H9 (cell line): ENCODE measurements around the gene PITPNM3. TPM values are rescaled to one million over a fixed set of nuclear protein-coding genes. Genes with fewer than 3 reads are reported as not detected.

Source experiments
- DNase-seq: peaks from one replicate; pipeline ENCODE4 v3.0.0-alpha.2; 2017
- H2AFZ ChIP-seq: one replicate; pipeline ENCODE4 v1.6.1; 2013; ENCODE audit warnings: mild to moderate bottlenecking, low read length, control low read depth, moderate library complexity
- H2AK5ac ChIP-seq: 2 replicates; pipeline ENCODE4 v1.6.1; 2013; ENCODE audit warnings: low read length, control low read depth, mixed read lengths; ENCODE audit not compliant: insufficient read length
- H2BK120ac ChIP-seq: one replicate; pipeline ENCODE4 v1.6.1; 2013; ENCODE audit warnings: low read depth, mild to moderate bottlenecking, low read length, control low read depth, inconsistent platforms; ENCODE audit not compliant: poor library complexity, severe bottlenecking
- H2BK12ac ChIP-seq: 2 replicates; pipeline ENCODE4 v1.6.1; 2013; ENCODE audit warnings: low read length, control low read depth, mixed read lengths, low read depth; ENCODE audit not compliant: insufficient read length
- H2BK15ac ChIP-seq: 2 replicates; pipeline ENCODE4 v1.6.1; 2013; ENCODE audit warnings: low read depth, low read length, control low read depth
- H2BK20ac ChIP-seq: one replicate; pipeline ENCODE4 v1.6.1; 2013; ENCODE audit warnings: low read depth, mild to moderate bottlenecking, low read length, control low read depth, inconsistent platforms; ENCODE audit not compliant: poor library complexity, severe bottlenecking
- H2BK5ac ChIP-seq: 2 replicates; pipeline ENCODE4 v1.6.1; 2013; ENCODE audit warnings: low read length, control low read depth, mixed read lengths; ENCODE audit not compliant: insufficient read length
- H3K14ac ChIP-seq: 2 replicates; pipeline ENCODE4 v1.6.1; 2013; ENCODE audit warnings: low read length, control low read depth; ENCODE audit not compliant: insufficient read depth
- H3K18ac ChIP-seq: 2 replicates; pipeline ENCODE4 v1.6.1; 2013; ENCODE audit warnings: low read depth, mild to moderate bottlenecking, mixed read lengths, low read length, control low read depth; ENCODE audit not compliant: insufficient read length
- H3K23ac ChIP-seq: 2 replicates; pipeline ENCODE4 v1.6.1; 2013; ENCODE audit warnings: low read length, control low read depth, mixed read lengths, low read depth; ENCODE audit not compliant: insufficient read length
- H3K23me2 ChIP-seq: 2 replicates; pipeline ENCODE4 v1.6.1; 2013; ENCODE audit warnings: low read depth, mild to moderate bottlenecking, mixed read lengths, low read length, control low read depth; ENCODE audit not compliant: insufficient read length, poor library complexity, severe bottlenecking
- H3K27ac ChIP-seq: 2 replicates; pipeline ENCODE4 v1.5.1; 2013; ENCODE audit warnings: low read length, control low read depth, mixed read lengths, low read depth; ENCODE audit not compliant: insufficient read length
- H3K27me3 ChIP-seq: 2 replicates; pipeline ENCODE4 v1.6.1; 2013; ENCODE audit warnings: low read length, control low read depth, inconsistent platforms; ENCODE audit not compliant: insufficient read depth
- H3K4ac ChIP-seq: 2 replicates; pipeline ENCODE4 v1.6.1; 2013; ENCODE audit warnings: low read depth, mild to moderate bottlenecking, control low read depth, inconsistent platforms, low read length, moderate library complexity
- H3K4me1 ChIP-seq: 2 replicates; pipeline ENCODE4 v1.6.1; 2013; ENCODE audit warnings: low read length, control low read depth, inconsistent platforms; ENCODE audit not compliant: insufficient read depth
- H3K4me2 ChIP-seq: 2 replicates; pipeline ENCODE4 v1.6.1; 2013; ENCODE audit warnings: low read length, control low read depth, mixed read lengths; ENCODE audit not compliant: insufficient read length, insufficient read depth
- H3K56ac ChIP-seq: 2 replicates; pipeline ENCODE4 v1.6.1; 2013; ENCODE audit warnings: low read depth, mild to moderate bottlenecking, mixed read lengths, low read length, control low read depth; ENCODE audit not compliant: insufficient read length
- H3K79me1 ChIP-seq: 2 replicates; pipeline ENCODE4 v1.6.1; 2013; ENCODE audit warnings: low read depth, mild to moderate bottlenecking, moderate library complexity, low read length, control low read depth, inconsistent platforms; ENCODE audit not compliant: insufficient read depth, poor library complexity, severe bottlenecking
- H3K79me2 ChIP-seq: 2 replicates; pipeline ENCODE4 v1.6.1; 2013; ENCODE audit warnings: low read length, control low read depth, inconsistent platforms; ENCODE audit not compliant: insufficient read depth
- H3K9ac ChIP-seq: 2 replicates; pipeline ENCODE4 v1.6.1; 2013; ENCODE audit warnings: low read length, control low read depth, mixed read lengths; ENCODE audit not compliant: insufficient read length; ENCODE audit errors: extremely low read depth
- H3K9me3 ChIP-seq: one replicate; pipeline ENCODE4 v1.6.1; 2013; ENCODE audit warnings: low read depth, low read length, inconsistent platforms; ENCODE audit not compliant: control insufficient read depth
- H3T11ph ChIP-seq: one replicate; pipeline ENCODE4 v1.6.1; 2013; ENCODE audit warnings: mild to moderate bottlenecking, low read length, control low read depth, inconsistent platforms
- H4K20me1 ChIP-seq: one replicate; pipeline ENCODE4 v1.6.1; 2013; ENCODE audit not compliant: control insufficient read depth, insufficient read length, insufficient read depth
- H4K5ac ChIP-seq: 2 replicates; pipeline ENCODE4 v1.6.1; 2013; ENCODE audit warnings: low read depth, mild to moderate bottlenecking, mixed read lengths, low read length, control low read depth; ENCODE audit not compliant: insufficient read length
- H4K8ac ChIP-seq: replicated peaks from 2 replicates; pipeline ENCODE4 v1.6.1; 2013; ENCODE audit warnings: low read length, control low read depth, mixed read lengths, low read depth; ENCODE audit not compliant: insufficient read length
- H4K91ac ChIP-seq: 2 replicates; pipeline ENCODE4 v1.6.1; 2013; ENCODE audit warnings: low read depth, mild to moderate bottlenecking, moderate library complexity, mixed read lengths, low read length, control low read depth; ENCODE audit not compliant: insufficient read length
- H3K27ac Mint-ChIP-seq, 3 experiments: 2 replicates in 2 of 3; 3 replicates in 1 of 3; pipeline ENCODE4 v1.8.0; 2020 to 2021; ENCODE audit warnings: mixed read lengths in 3 of 3, mild to moderate bottlenecking in 1 of 3, moderate library complexity in 1 of 3
- H3K27me3 Mint-ChIP-seq: 2 replicates; pipeline ENCODE4 v1.8.0; 2021; ENCODE audit warnings: low read depth, mild to moderate bottlenecking, moderate library complexity, mixed read lengths
- H3K36me3 Mint-ChIP-seq, 3 experiments: 2 replicates in 2 of 3; 3 replicates in 1 of 3; pipeline ENCODE4 v1.8.0; 2020 to 2021; ENCODE audit warnings: low read depth in 3 of 3, mixed read lengths in 3 of 3; ENCODE audit not compliant: insufficient read depth in 1 of 3
- H3K4me1 Mint-ChIP-seq, 2 experiments: 2 replicates each; pipeline ENCODE4 v1.8.0; 2020; ENCODE audit warnings: mixed read lengths in 2 of 2
- H3K4me3 Mint-ChIP-seq, 2 experiments: 2 replicates in 1 of 2; 3 replicates in 1 of 2; pipeline ENCODE4 v1.8.0; 2020 to 2021; ENCODE audit warnings: mild to moderate bottlenecking in 2 of 2, mixed read lengths in 2 of 2, moderate library complexity in 1 of 2
- H3K9me3 Mint-ChIP-seq, 2 experiments: 2 replicates in 1 of 2; 3 replicates in 1 of 2; pipeline ENCODE4 v1.8.0; 2020; ENCODE audit warnings: mild to moderate bottlenecking in 2 of 2, mixed read lengths in 2 of 2, moderate library complexity in 1 of 2
- CTCF ChIP-seq: fragments of 200-600 bp; sonication (generic); conservative IDR thresholded peaks from 3 replicates; pipeline ENCODE4 v1.8.0; 2021; ENCODE audit warnings: antibody characterized with exemption, mild to moderate bottlenecking
- WGBS: extraction: QIAGEN DNeasy Blood & Tissue Kit; methylation state at CpG from one replicate; pipeline ENCODE4 v1.1.7; 2013; ENCODE audit warnings: missing lambda C conversion rate, low lambda C conversion rate, mixed read lengths; ENCODE audit not compliant: insufficient read length; ENCODE audit errors: extremely low coverage; 5-methylcytosine and 5-hydroxymethylcytosine counted together
- total RNA-seq: library from RNA; stranded (reverse); gene quantifications from 2 replicates; pipeline ENCODE4 v1.2.1, GENCODE V29; 2021

The PITPNM3 gene
- total RNA-seq, 1 experiment from 2014 or later = 3.4 TPM

- no peak overlapping the region for H3K9ac ChIP-seq
- no peaks in the 10 kb centered on the region for H3K9me3 ChIP-seq
- WGBS = no CpG with 5 or more reads among the region's 6 CpGs
Measured at GRCh38 chr17:6605142-6605541, 48.8 kb upstream of the PITPNM3 start.

More at GRCh38 chr17:6605142-6605541, 48.8 kb upstream of the PITPNM3 start:
- no peaks in the 10 kb centered on the region for H3K4me1 Mint-ChIP-seq
- Histone ChIP-seq H2AK5ac (no peak overlapping the region), H3K18ac (no peak overlapping the region), H2BK120ac (no peak overlapping the region), H2BK15ac (no peak overlapping the region), H4K20me1 (no peaks in the 10 kb centered on the region), H2BK20ac (no peak overlapping the region), H2AFZ (no peak overlapping the region), H3K56ac (no peak overlapping the region), H4K5ac (no peak overlapping the region), H3K27me3 (no peaks in the 10 kb centered on the region), H3K27ac (no peak overlapping the region), H3K4me1 (no peaks in the 10 kb centered on the region), H3K23me2 (no peaks in the 10 kb centered on the region), H2BK12ac (no peak overlapping the region), H4K8ac (no peak overlapping the region), H3K79me1 (no peaks in the 10 kb centered on the region), H3T11ph (no peak overlapping the region), H4K91ac (no peak overlapping the region), H2BK5ac (no peak overlapping the region), H3K79me2 (no peaks in the 10 kb centered on the region), H3K23ac (no peak overlapping the region), H3K4me2 (no peak overlapping the region), H3K14ac (no peak overlapping the region), H3K4ac (no peak overlapping the region)
- peaks cover 10 to 86% (median 43%) of the 10 kb centered on the region in 3 experiments for H3K36me3 Mint-ChIP-seq
- no peak overlapping the region for H3K27ac Mint-ChIP-seq
- H3K27me3 Mint-ChIP-seq = no peaks in the 10 kb centered on the region
- H3K9me3 Mint-ChIP-seq = no peaks in the 10 kb centered on the region
- no peak for TF ChIP-seq CTCF
- no peak for DNase-seq
- H3K4me3 Mint-ChIP-seq = no peak overlapping the region
